ENCODE measurements around the gene MYF6. TPM values are rescaled to one million over a fixed set of nuclear protein-coding genes. Genes with fewer than 3 reads are reported as not detected.

MYF6 gene
- total RNA-seq, 1 experiment from 2014 or later: not detected

- Histone ChIP-seq H3K27ac (ENCODE audit: low read depth, low read length) (no peak overlapping the region), H3K9ac (ENCODE audit: low read length) (no peak overlapping the region), H3K4me2 (ENCODE audit: low read length) (no peak overlapping the region), H3K4me3 (replicated peaks in 1 of 2; ENCODE audit: low read depth in 1 of 2, low read length in 2 of 2) (no peak overlapping the region), H3K36me3 (ENCODE audit: control insufficient read depth in 1 of 2, insufficient read depth in 2 of 2, low read length in 2 of 2) (no peaks in the 10 kb centered on the region), H4K20me1 (ENCODE audit: insufficient read depth) (no peaks in the 10 kb centered on the region), H3K79me2 (ENCODE audit: insufficient read depth, low read length) (no peaks in the 10 kb centered on the region), H3K9me2 (ENCODE audit: insufficient read depth) (no peaks in the 10 kb centered on the region), H3K9me3 (ENCODE audit: control insufficient read depth in 1 of 2, insufficient read depth in 1 of 2, low read depth in 1 of 2, low read length in 2 of 2) (no peaks in the 10 kb centered on the region), H3K4me1 (ENCODE audit: control insufficient read depth in 1 of 2, insufficient read depth in 2 of 2, low read length in 2 of 2) (no peaks in the 10 kb centered on the region), H2AFZ (ENCODE audit: low read depth, low read length, poor library complexity, severe bottlenecking) (no peak overlapping the region), H3K27me3 (ENCODE audit: insufficient read depth, low read length) (peaks cover 8% of the 10 kb centered on the region)
- RAD21 ChIA-PET (ENCODE audit: low non-redundant PET in 1 of 2, low total read pairs in 2 of 2, uncharacterized antibody in 2 of 2, unreplicated experiment in 2 of 2): no interaction called here
- intact Hi-C loops (cut with micrococcal nuclease): no loop called here
- TF ChIP-seq JUND (IDR thresholded peaks at IDR 0.05) (no peak), ELF1 (IDR thresholded peaks at IDR 0.05; ENCODE audit: borderline replicate concordance, low read depth) (no peak), ZBTB33 (IDR thresholded peaks at IDR 0.05; ENCODE audit: extremely low read depth, insufficient replicate concordance, low read length) (no peak), CTCF (IDR thresholded peaks at IDR 0.05 in 2 of 3, conservative IDR thresholded peaks at IDR 0.05 in 1 of 3; ENCODE audit: borderline replicate concordance in 1 of 3, insufficient read depth in 1 of 3, low read depth in 2 of 3, low read length in 2 of 3) (no peak), EZH2 (IDR thresholded peaks at IDR 0.05) (no peak), YY1 (IDR thresholded peaks at IDR 0.05; ENCODE audit: extremely low read depth, insufficient replicate concordance, low read depth, low read length) (no peak), ATF3 (IDR thresholded peaks at IDR 0.05) (no peak), MAX (IDR thresholded peaks at IDR 0.05) (no peak), POLR2AphosphoS5 (IDR thresholded peaks at IDR 0.05; ENCODE audit: low read depth, low read length) (no peak), RAD21 (IDR thresholded peaks at IDR 0.05; ENCODE audit: low read depth) (no peak), TCF7L2 (IDR thresholded peaks at IDR 0.05; ENCODE audit: borderline replicate concordance, extremely low read depth, insufficient read depth, insufficient read length) (no peak), FOSL1 (IDR thresholded peaks at IDR 0.05; ENCODE audit: low read depth) (no peak)
- POLR2A ChIA-PET: no interaction called here
- DNase-seq (ENCODE audit: low read depth, low spot score): no peak
- no peak for ATAC-seq
- CTCF ChIA-PET: no interaction called here
- no TSS peak for BruUV-seq (replicated peaks)
These were observed 23.3 kb upstream of the MYF6 start for GRCh38 chr12:80684077-80684495.
